NCI-H345 treated with DMSO at 0.1 percent for 48 hours (cell line): ENCODE results near the gene ARSI.
"Not testable (repeated sequence)": the region's sequence is repeated elsewhere in the genome, so short reads cannot be mapped to it uniquely, and the experiment has no call there.

ENCODE experiments used
- DNase-seq: peaks from one replicate; lab custom pipeline; 2025; ENCODE audit not compliant: unreplicated experiment; lab: John Stamatoyannopoulos, UW

The ARSI gene

DNA sequence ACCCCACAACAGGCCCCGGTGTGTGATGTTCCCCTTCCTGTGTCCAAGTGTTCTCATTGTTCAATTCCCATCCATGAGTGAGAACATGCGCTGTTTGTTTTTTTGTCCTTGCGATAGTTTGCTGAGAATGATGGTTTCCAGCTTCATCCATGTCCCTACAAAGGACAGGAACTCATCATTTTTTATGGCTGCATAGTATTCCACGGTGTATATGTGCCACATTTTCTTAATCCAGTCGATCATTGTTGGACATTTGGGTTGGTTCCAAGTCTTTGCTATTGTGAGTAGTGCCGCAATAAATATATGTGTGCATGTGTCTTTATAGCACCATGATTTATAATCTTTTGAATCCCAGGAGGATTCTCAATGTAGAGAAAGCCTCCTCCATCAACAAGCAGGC is 54.2 kb downstream of the ARSI start:
- DNase-seq: not testable (repeated sequence)

DNA sequence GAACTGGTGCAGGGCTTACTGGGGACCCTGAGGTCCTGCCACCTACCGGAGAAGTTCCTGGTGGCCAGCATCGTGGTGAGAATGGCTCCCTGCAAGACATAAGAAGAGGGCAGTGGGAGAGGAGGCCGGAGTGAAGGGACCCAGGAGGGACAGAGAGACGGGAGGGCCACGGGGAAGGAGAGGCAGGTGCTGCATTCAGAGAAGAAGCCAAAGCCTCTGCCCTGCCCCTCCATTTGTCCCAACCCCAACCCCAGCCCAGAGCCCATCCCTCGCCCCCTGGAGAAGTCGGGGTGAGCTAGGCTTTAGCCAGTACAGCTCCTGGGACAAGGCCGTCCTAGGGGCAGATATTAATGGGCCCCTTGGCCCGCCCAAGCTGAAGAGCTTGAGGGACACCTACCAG is 55.0 kb downstream of the ARSI start:
- DNase-seq: no peak

DNA sequence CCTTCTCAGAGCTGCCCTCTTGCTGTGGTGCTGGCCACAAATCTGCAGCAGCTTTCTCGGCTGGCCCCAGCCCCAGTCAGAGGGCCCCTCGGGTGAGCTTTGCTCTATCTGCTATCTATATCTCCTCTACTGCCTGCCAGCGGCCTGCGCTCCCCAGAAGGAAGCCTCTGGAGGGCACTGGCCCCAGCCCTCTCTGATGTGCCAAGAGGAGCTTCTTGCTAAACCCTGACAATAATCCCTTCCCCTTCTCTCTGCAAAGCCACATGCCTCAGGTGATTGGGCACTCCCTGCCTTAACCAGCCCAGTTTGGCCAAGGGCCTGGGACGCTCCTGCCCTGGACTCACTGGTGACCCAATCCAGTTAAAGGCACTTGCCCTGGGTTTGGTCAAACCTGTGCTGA is 55.9 kb downstream of the ARSI start:
- DNase-seq: no peak

DNA sequence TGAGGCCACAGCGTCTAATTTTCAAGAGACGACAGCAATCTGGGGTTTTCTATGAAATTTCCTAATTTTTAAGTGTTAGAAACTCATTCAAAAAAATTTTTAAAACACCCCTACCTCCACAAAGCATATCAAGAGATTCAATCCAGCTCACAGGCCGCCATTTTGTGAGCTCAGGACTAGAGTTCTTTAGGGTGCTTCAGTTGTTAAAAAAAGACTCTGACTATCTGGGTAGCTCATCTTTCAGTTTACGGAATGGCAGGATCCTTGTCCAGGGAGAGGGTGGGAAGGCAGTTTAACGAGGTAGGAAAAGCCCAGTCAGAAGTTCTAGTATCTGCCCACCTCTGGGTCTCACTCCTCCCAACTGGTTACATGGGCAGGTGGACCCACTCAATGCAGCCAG is 56.3 kb downstream of the ARSI start:
- DNase-seq: no peak
